CD4-positive, CD25-positive, alpha-beta regulatory T cell (primary cell): ENCODE results near the gene CYB561. TPM values are rescaled to one million over a fixed set of nuclear protein-coding genes. Genes with fewer than 3 reads are reported as not detected.
A peak's percentile ranks its signal among the peaks of the same experiment; 100 is the strongest.

Experiments used
- ATAC-seq, 2 donors: fragments of 150-1000 bp; cut with Tn5 transposase; one replicate each; pipeline ENCODE4 v1.10.0; 2021; ENCODE audit warnings: low read depth in 2 of 2, moderate number of reproducible peaks in 2 of 2, moderate library complexity in 1 of 2
- DNase-seq, 3 donors: peaks; one replicate each; pipeline versions ENCODE4 v3.0.0 to v3.0.0-alpha.2; 2012 to 2022; ENCODE audit warnings: mixed read lengths in 1 of 3
- H3K27ac ChIP-seq: one replicate; pipeline ENCODE4 v1.7.0; 2013; ENCODE audit warnings: mild to moderate bottlenecking, low read length; ENCODE audit not compliant: insufficient read depth, poor library complexity, severe bottlenecking
- H3K27me3 ChIP-seq: one replicate; pipeline ENCODE4 v1.7.0; 2013; ENCODE audit warnings: low read length; ENCODE audit not compliant: control insufficient read depth, insufficient read depth
- H3K36me3 ChIP-seq: one replicate; pipeline ENCODE4 v1.7.0; 2013; ENCODE audit warnings: mild to moderate bottlenecking, low read length, moderate library complexity; ENCODE audit not compliant: control insufficient read depth, insufficient read depth
- H3K4me1 ChIP-seq: 2 replicates; pipeline ENCODE4 v1.7.0; 2013; ENCODE audit warnings: mild to moderate bottlenecking, low read length; ENCODE audit not compliant: insufficient read depth, control insufficient read depth, poor library complexity, severe bottlenecking
- H3K4me3 ChIP-seq: one replicate; pipeline ENCODE4 v1.7.0; 2013; ENCODE audit warnings: low read depth, mild to moderate bottlenecking, low read length, moderate library complexity
- H3K9me3 ChIP-seq, 2 experiments: 1 replicate in 1 of 2; 2 replicates in 1 of 2; pipeline ENCODE4 v1.7.0; 2013; ENCODE audit warnings: low read length in 2 of 2, mild to moderate bottlenecking in 1 of 2, moderate library complexity in 1 of 2; ENCODE audit not compliant: control insufficient read depth in 2 of 2
- H3K27ac Mint-ChIP-seq, 3 donors: one replicate each; pipeline ENCODE4 v1.8.0; 2020 to 2022; ENCODE audit warnings: mild to moderate bottlenecking in 3 of 3, mixed read lengths in 3 of 3, moderate library complexity in 2 of 3
- H3K27me3 Mint-ChIP-seq: one replicate; pipeline ENCODE4 v1.8.0; 2022; ENCODE audit warnings: mild to moderate bottlenecking, mixed read lengths
- H3K36me3 Mint-ChIP-seq: one replicate; pipeline ENCODE4 v1.8.0; 2020; ENCODE audit warnings: mixed read lengths
- H3K4me1 Mint-ChIP-seq, 4 donors: one replicate each; pipeline ENCODE4 v1.8.0; 2020 to 2022; ENCODE audit warnings: mixed read lengths in 4 of 4, mild to moderate bottlenecking in 1 of 4
- H3K4me3 Mint-ChIP-seq, 4 donors: one replicate each; pipeline ENCODE4 v1.8.0; 2020 to 2022; ENCODE audit warnings: mild to moderate bottlenecking in 4 of 4, mixed read lengths in 4 of 4, moderate library complexity in 3 of 4
- H3K9me3 Mint-ChIP-seq, 7 donors: one replicate each; pipeline ENCODE4 v1.8.0; 2020 to 2022; ENCODE audit warnings: mixed read lengths in 7 of 7, mild to moderate bottlenecking in 3 of 7, moderate library complexity in 2 of 7
- polyA plus RNA-seq, 4 donors: library from polyadenylated mRNA; unstranded; fragments of 300-500 nt; fragmentation: Illumina TruSeq; gene quantifications; one replicate each; pipeline ENCODE4 v1.2.3, GENCODE V29; 2021
- total RNA-seq: library from RNA; stranded (reverse); gene quantifications from one replicate; pipeline ENCODE4 v1.2.3, GENCODE V29; 2022

Gene CYB561
- total and polyA plus RNA-seq, 5 donors from 2014 or later = 0.28 to 6.1 (median 0.97) TPM

GRCh38 chr17:63419949-63420867, 25.9 kb downstream of the CYB561 start:
- peak overlapping the region in 2 of 4 donors; percentile 47 to 51 for H3K4me3 Mint-ChIP-seq
- H3K4me1 Mint-ChIP-seq = peaks cover 0 to 17% (median 3%) of the 10 kb centered on the region in 4 donors
- no peaks in the 10 kb centered on the region for H3K9me3 Mint-ChIP-seq
- DNase-seq (peak in 2 of 3 donors; percentile 15 to 65), ATAC-seq (peak; percentile 64 to 78)
- H3K27ac Mint-ChIP-seq = peak overlapping the region; percentile 50 to 84 (median 66)
- H3K4me1 ChIP-seq = peaks cover 3% of the 10 kb centered on the region
- H3K9me3 ChIP-seq = no peaks in the 10 kb centered on the region
- no peaks in the 10 kb centered on the region for H3K36me3 ChIP-seq
- H3K36me3 Mint-ChIP-seq = peaks cover 12% of the 10 kb centered on the region
- peaks cover 4% of the 10 kb centered on the region for H3K27me3 Mint-ChIP-seq
- no peak overlapping the region for H3K27ac ChIP-seq
- no peaks in the 10 kb centered on the region for H3K27me3 ChIP-seq
- H3K4me3 ChIP-seq = no peak overlapping the region

- no peaks in the 10 kb centered on the region for H3K9me3 ChIP-seq
- Mint-ChIP-seq H3K27ac (peak overlapping the region in 2 of 3 donors; percentile 50 to 84), H3K4me3 (no peak overlapping the region), H3K4me1 (peaks cover 0 to 17% (median 3%) of the 10 kb centered on the region in 4 donors), H3K27me3 (peaks cover 4% of the 10 kb centered on the region), H3K36me3 (peaks cover 12% of the 10 kb centered on the region), H3K9me3 (no peaks in the 10 kb centered on the region)
- peaks cover 3% of the 10 kb centered on the region for H3K4me1 ChIP-seq
- H3K27me3 ChIP-seq = no peaks in the 10 kb centered on the region
- H3K4me3 ChIP-seq = no peak overlapping the region
- no peak for ATAC-seq
- no peaks in the 10 kb centered on the region for H3K36me3 ChIP-seq
- DNase-seq = no peak
- H3K27ac ChIP-seq = no peak overlapping the region
Observed at GRCh38 chr17:63419398-63419797, 26.7 kb downstream of the CYB561 start.

- H3K27me3 ChIP-seq = no peaks in the 10 kb centered on the region
- H3K4me1 ChIP-seq = peaks cover 3% of the 10 kb centered on the region
- H3K9me3 ChIP-seq = no peaks in the 10 kb centered on the region
- H3K4me3 Mint-ChIP-seq = no peak overlapping the region
- H3K4me3 ChIP-seq = no peak overlapping the region
- peaks cover 12% of the 10 kb centered on the region for H3K36me3 Mint-ChIP-seq
- H3K27ac Mint-ChIP-seq = no peak overlapping the region
- DNase-seq (no peak), ATAC-seq (no peak)
- peaks cover 0 to 17% (median 3%) of the 10 kb centered on the region in 4 donors for H3K4me1 Mint-ChIP-seq
- H3K27ac ChIP-seq = no peak overlapping the region
- H3K27me3 Mint-ChIP-seq = peaks cover 4% of the 10 kb centered on the region
- H3K36me3 ChIP-seq = no peaks in the 10 kb centered on the region
- no peaks in the 10 kb centered on the region for H3K9me3 Mint-ChIP-seq
Observed at GRCh38 chr17:63418540-63418939, 27.6 kb downstream of the CYB561 start.

GRCh38 chr17:63414222-63414621, 31.9 kb downstream of the CYB561 start:
- H3K9me3 ChIP-seq = no peaks in the 10 kb centered on the region
- ATAC-seq = no peak
- no peak overlapping the region for H3K4me3 Mint-ChIP-seq
- H3K27me3 ChIP-seq = no peaks in the 10 kb centered on the region
- DNase-seq = no peak
- no peak overlapping the region for H3K27ac Mint-ChIP-seq
- H3K4me1 ChIP-seq = no peaks in the 10 kb centered on the region
- H3K27ac ChIP-seq = no peak overlapping the region
- H3K4me1 Mint-ChIP-seq = peaks cover 0 to 3% (median 0%) of the 10 kb centered on the region in 4 donors
- H3K4me3 ChIP-seq = no peak overlapping the region
- peaks cover 4% of the 10 kb centered on the region for H3K27me3 Mint-ChIP-seq
- no peaks in the 10 kb centered on the region for H3K9me3 Mint-ChIP-seq
- peaks cover 17% of the 10 kb centered on the region for H3K36me3 Mint-ChIP-seq
- no peaks in the 10 kb centered on the region for H3K36me3 ChIP-seq

- Mint-ChIP-seq H3K36me3 (peaks cover 15% of the 10 kb centered on the region), H3K9me3 (no peaks in the 10 kb centered on the region)
- H3K36me3 ChIP-seq = no peaks in the 10 kb centered on the region
Observed at GRCh38 chr17:63413128-63413527, 33.0 kb downstream of the CYB561 start.

GRCh38 chr17:63412234-63412633, 33.9 kb downstream of the CYB561 start:
- peaks cover 4% of the 10 kb centered on the region for H3K27me3 Mint-ChIP-seq
- H3K9me3 Mint-ChIP-seq = no peaks in the 10 kb centered on the region
- H3K4me1 Mint-ChIP-seq = no peaks in the 10 kb centered on the region
- no peak overlapping the region for H3K4me3 Mint-ChIP-seq
- Histone ChIP-seq H3K27ac (no peak overlapping the region), H3K36me3 (no peaks in the 10 kb centered on the region), H3K27me3 (no peaks in the 10 kb centered on the region), H3K4me3 (no peak overlapping the region), H3K4me1 (no peaks in the 10 kb centered on the region), H3K9me3 (no peaks in the 10 kb centered on the region)
- H3K27ac Mint-ChIP-seq = peak overlapping the region in 1 of 3 donors; percentile 36
- H3K36me3 Mint-ChIP-seq = peaks cover 15% of the 10 kb centered on the region
- ATAC-seq (no peak), DNase-seq (no peak)

More at GRCh38 chr17:63413128-63413527, 33.0 kb downstream of the CYB561 start:
- Histone ChIP-seq H3K4me1 (no peaks in the 10 kb centered on the region), H3K9me3 (no peaks in the 10 kb centered on the region), H3K27ac (no peak overlapping the region), H3K4me3 (no peak overlapping the region), H3K27me3 (no peaks in the 10 kb centered on the region)
- Mint-ChIP-seq H3K4me1 (no peaks in the 10 kb centered on the region), H3K27me3 (peaks cover 4% of the 10 kb centered on the region), H3K27ac (no peak overlapping the region), H3K4me3 (no peak overlapping the region)
- ATAC-seq (no peak), DNase-seq (no peak)

GRCh38 chr17:63407741-63408330, 38.3 kb downstream of the CYB561 start:
- H3K9me3 ChIP-seq = no peaks in the 10 kb centered on the region
- H3K4me3 ChIP-seq = no peak overlapping the region
- Mint-ChIP-seq H3K36me3 (peaks cover 9% of the 10 kb centered on the region), H3K9me3 (no peaks in the 10 kb centered on the region), H3K27me3 (no peaks in the 10 kb centered on the region), H3K4me1 (peaks cover 0 to 4% (median 1%) of the 10 kb centered on the region in 4 donors), H3K27ac (peak overlapping the region in 1 of 3 donors; percentile 39), H3K4me3 (no peak overlapping the region)
- no peaks in the 10 kb centered on the region for H3K4me1 ChIP-seq
- no peak for ATAC-seq
- no peaks in the 10 kb centered on the region for H3K36me3 ChIP-seq
- H3K27me3 ChIP-seq = no peaks in the 10 kb centered on the region
- no peak overlapping the region for H3K27ac ChIP-seq
- DNase-seq = no peak
